Measurements from ENCODE around the gene LRCH4. TPM values are rescaled to one million over a fixed set of nuclear protein-coding genes. Genes with fewer than 3 reads are reported as not detected.
"Not testable (repeated sequence)": the region's sequence is repeated elsewhere in the genome, so short reads cannot be mapped to it uniquely, and the experiment has no call there.

The LRCH4 gene
- total RNA-seq, 1 donor from 2014 or later, result 10.6 TPM

DNA sequence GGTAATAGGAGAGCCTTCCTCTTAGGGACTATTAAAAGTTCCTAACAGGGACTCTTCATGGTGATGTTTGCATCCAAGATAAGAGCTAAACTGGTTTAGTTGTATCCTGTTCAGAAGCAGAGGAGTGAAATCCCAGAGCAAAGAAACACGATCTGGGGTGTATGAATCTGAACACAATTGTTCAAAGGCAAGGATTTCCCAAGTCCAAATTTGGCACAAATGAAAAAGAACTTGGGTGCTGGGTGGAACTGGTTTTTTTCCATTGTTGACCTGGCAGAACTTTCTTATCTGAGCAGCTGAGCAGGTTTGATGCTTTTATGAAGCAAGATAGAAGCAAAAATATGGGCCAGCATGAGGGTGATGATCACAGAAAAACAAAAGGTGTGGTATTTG, 41.0 kb downstream of the LRCH4 start:
- no peak for DNase-seq (ENCODE audit: low read depth)

DNA sequence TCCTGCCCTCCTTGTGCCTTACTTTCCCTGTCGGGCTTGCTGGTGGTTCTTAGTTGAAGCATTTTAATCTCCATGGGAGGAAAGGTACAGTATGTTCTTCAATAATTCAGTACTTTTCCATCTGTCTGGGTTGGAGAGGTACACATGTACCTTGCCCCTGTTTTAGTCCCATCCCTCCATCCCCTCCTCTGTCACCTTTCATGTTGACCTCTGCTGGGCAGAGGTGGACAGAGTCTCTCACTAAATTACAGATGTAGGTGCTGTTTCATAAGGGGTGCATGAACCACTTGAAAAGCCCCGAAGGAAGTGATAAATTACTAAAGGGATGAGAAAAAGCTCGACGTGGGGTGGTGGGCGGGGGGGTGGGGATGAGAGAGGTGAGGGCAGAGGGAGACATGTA, 41.5 kb downstream of the LRCH4 start:
- no peak for DNase-seq (ENCODE audit: low read depth)

DNA sequence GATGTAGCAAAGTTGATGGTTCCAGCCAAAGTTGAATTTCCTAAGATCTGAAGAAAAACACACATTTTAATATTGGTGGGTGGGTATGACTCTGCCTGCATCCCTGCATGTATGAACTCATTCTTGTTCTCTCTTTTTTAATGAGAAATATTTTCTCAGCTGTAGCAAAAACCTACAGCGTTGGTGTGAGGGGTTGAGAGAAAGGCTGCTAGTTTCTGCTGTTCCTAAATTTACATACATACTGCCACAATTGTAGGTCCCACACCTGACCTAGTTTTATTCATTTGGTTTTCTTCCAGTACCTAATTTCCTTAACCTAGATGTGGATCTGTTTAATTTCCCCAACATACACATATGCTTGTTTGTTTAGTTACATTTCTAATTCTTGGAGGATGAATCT, 42.3 kb downstream of the LRCH4 start:
- no peak for DNase-seq (ENCODE audit: low read depth)

DNA sequence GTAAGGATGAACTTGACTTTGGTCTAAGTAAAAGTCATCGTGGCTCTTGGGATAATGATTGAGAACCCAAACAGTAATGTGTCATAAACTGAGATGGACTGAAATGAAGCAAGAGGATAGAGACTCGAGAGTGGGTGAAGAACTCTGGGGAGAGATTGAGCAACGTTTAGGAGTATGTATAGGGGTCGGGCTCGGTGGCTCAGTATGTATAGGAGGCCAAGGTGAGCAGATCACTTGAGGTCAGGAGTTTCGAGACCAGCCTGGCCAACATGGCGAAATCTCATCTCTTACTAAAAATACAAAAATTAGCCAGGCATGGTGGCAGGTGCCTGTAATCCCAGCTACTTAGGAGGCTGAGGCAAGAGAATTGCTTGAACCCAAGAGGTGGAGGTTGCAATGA, 44.6 kb downstream of the LRCH4 start:
- DNase-seq (ENCODE audit: low read depth), result not testable (repeated sequence)

DNA sequence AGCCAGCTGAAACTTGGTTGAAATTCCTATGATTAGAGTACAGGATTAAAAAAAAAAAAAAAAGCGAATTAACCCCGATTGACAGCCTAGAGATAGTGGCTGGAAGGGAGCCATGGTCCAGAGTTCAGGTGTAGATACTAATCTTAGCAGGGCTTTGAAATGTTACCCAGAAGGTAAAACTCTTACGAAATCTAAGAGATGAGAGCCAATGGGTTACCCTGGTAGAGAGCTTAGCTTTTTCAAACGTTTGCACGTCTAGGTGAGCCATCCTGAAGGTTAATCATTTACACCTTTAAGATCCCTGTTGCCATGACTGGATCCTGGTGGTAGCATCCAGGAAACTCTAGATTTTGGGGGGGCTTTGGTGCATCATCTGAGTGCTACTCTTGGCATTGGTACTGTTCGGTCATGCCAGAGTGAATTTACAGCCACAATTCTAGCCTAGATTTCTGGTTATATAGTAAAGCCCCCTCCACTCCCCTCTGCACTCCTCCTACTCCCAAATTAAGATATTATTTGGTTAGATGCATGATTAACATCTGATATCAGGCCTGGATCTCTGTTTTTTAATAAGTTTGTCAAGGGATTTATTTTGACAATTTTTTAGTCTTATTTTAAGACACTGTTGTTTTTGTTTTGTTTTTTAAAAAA, 45.7 kb downstream of the LRCH4 start:
- peak; percentile 75 for DNase-seq (ENCODE audit: low read depth)

DNA sequence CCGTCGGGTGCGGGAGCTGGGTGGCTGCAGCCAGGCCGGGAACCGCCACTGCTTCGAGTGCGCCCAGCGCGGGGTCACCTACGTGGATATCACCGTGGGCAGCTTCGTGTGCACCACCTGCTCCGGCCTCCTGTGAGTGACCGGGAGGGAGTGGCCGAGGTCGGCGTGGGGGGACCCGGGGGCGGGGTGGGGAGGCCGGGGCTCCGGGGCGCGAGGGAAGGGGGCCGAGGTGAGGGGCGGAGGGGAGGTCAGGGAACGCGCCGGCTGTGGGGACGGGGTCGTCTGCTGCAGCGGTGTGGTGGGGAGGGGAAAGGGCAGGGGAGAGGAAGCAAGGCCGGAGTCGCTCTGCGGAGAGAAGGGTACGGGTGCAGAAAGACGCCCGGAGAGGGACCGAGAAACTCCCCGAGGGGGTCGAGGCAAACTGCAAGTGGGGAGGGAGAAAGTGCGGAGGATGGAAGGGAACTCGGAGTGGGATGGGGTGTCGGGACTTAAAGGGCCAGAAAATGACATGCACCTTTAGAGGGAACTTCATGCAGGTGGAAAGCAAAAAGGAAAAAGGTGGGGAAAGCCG, 46.4 kb downstream of the LRCH4 start:
- no peak for DNase-seq (ENCODE audit: low read depth)

DNA sequence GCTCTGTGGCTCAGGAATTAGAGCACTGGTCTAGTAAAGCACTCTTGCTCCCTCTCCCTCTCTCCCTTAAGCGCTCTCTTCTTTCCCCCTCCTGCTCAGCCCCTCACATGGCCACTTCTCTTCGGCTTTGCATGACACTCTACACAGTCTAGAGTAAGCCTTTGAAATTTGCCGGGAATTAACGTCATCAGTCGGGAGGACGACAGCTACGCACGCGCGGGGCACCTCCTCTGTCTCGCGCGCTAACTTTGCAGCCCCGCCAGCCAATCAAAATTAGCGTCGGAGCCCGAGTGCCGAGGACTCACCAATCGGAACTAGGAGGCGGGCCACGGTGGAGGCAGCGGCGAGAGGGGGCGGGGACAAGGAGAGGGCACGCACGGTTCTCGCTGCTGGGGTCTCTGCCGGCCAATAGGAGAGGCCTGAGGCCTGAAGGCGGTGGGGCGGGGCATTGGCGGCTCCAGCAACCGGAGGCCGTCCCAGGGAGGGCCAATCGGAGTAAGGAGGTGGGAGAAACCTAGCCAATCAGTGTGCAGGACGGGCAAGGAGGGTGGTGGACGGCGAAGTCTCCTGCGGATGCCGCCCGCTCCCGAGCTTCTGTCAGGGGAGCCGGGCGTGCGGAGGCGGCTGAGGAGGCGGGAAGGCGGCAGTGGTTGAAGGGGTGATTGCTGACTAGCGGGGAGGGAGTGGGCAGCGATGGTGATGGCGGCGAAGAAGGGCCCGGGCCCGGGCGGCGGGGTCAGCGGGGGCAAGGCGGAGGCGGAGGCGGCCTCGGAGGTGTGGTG, 47.1 kb downstream of the LRCH4 start, which contains the start of gene AGFG2:
Gene AGFG2 (plus strand): TSS at position 550 of the 782 bp plus-strand sequence. CDS start 144 bp downstream, at position 694.
- DNase-seq (ENCODE audit: low read depth), result peak; percentile 96

DNA sequence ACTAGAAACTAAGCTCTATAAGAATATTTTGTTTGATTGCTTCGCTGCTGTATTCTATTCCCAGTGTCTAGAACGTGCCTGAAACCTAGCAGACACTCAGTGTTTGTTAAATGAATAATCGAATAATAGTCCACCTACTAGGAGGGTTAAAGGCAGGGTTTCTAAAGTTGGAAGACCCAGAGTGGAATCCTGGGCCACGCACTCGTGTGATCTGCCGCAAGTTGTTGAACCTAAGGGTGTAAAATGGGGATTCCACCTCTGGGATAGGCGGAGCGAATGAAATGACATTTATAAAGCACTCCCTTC, 47.6 kb downstream of the LRCH4 start:
- no peak for DNase-seq (ENCODE audit: low read depth)

DNA sequence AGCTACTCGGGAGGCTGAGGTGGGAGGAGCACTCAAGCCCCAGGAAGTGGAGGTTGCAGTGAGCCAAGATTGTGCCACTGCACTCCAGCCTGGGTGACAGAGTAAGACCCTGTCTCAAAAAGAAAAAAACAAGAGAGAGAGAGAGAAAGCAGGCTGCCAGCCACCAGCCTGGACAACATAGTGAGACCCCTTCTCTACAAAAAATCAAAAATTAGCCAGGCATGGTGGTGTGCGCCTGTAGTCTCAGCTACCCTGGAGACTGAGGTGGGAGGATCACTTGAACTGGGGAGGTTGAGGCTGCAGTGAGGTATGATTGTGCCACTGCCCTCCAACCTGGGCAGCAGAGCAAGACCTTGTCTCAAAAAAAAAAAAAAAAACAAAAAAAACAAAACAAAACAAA, 49.2 kb downstream of the LRCH4 start:
- DNase-seq (ENCODE audit: low read depth), result not testable (repeated sequence)

DNA sequence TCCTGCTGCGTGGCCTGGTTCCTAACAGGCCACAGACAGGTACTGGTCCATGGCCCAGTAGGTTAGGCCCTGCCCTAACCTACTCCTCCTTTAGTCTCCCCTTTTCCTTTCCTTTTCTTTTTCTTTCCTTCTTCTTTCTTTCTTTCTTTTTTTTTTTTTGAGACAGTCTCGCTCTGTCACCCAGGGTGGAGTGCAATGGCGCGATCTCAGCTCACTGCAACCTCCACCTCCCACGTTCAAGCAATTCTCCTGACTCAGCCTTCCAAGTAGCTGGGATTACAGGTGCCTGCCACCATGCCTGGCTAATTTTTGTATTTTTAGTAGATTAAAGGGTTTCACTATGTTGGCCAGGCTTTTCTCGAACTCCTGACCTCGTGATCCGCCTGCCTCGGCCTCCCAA, 49.9 kb downstream of the LRCH4 start:
- not testable (repeated sequence) for DNase-seq (ENCODE audit: low read depth)

DNA sequence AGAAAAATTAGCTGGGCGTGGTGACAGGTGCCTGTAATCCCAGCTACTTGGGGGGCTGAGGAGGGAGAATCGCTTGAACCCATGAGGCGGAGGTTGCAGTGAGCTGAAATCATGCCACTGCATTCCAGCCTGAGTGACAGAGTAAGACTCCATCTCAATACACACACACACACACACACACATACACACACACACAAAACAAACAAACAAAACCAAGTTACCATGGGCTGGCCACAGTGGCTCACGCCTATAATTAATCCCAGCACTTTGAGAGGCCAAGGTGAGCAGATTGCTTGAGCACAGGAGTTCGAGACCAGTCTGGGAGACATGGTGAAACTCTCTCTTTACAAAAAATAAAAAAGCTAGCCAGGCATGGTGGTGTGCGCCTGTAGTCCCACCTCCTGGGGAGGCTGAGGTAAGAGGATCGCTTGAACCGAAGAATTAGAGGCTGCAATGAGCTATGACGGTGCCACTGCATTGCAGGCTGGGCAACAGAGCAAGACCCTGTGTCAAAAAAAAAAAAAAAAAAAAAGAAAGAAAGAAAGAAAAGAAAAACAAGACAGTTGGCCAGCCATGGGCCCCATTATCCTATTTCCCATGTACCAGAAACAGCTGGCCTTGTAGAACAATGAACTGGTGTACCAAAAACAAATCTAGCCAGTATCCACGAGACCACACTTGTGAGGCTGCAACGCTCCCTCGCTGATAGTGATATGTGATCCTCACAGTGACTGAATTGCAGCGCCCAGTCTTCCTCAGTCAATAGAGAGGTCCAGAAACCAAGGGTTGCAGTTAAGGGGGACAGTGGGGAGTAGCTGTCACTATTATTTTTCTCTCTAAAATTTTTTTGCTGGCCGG, 53.5 kb downstream of the LRCH4 start:
- DNase-seq (ENCODE audit: low read depth), result no peak

DNA sequence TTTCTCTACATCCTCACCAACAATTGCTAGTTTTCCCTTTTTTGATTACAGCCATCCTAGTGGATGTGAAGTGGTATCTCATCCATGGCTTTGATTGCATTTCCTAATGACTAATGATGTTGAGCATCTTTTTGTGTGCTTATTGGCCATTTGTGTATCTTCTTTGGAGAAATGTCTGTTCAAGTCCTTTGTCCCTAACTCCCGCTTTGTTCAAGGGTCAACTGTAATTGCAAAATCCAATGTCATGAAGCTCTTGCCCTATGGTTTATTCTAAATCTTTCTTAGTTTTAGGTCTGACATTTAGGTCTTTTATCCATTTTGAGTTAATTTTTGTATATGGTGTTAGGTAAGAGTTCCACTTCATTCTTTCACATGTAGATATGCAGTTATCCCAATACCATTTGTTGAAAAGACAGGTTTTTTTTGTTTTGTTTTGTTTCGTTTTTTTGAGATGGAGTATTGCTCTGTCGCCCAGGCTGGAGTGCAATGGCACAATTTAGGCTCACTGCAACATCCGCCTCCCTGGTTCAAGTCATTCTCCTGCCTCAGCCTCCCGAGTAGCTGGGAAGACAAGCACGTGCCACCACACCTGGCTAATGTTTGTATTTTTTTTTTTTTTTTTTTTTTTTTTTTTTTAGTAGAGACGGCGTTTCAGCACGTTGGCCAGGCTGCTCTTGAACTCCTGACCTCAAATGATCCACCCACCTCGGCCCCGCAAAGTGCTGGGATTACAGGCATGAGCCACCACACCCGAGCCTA, 57.6 kb downstream of the LRCH4 start:
- DNase-seq (ENCODE audit: low read depth), result not testable (repeated sequence)

Other genes starting within 250 kb of the LRCH4 start
- gene PILRB, start 228.0 kb downstream of the LRCH4 start, total RNA-seq, result 7.1 and 17.6 TPM in 2 replicates
- 0.35 and 2.0 TPM in 2 replicates for gene PILRA, start 212.6 kb downstream of the LRCH4 start, total RNA-seq
- 0.17 and 2.8 TPM in 2 replicates for gene ZCWPW1, start 157.4 kb downstream of the LRCH4 start, total RNA-seq
- gene MEPCE, start 156.3 kb downstream of the LRCH4 start, total RNA-seq, result 18.2 and 28.2 TPM in 2 replicates
- 13.1 and 29.7 TPM in 2 replicates for gene PPP1R35, start 149.6 kb downstream of the LRCH4 start, total RNA-seq
- not detected in 2 replicates for gene SPACDR, start 121.9 kb downstream of the LRCH4 start, total RNA-seq
- 14.6 and 25.2 TPM in 2 replicates for gene TSC22D4, start 106.9 kb downstream of the LRCH4 start, total RNA-seq
- gene NYAP1, start 102.2 kb downstream of the LRCH4 start, total RNA-seq, result 0.20 TPM in 1 of 2 replicates, not detected in the other
- 4.2 and 8.2 TPM in 2 replicates for gene AGFG2, start 46.9 kb downstream of the LRCH4 start, total RNA-seq
- gene SAP25, start 12.2 kb downstream of the LRCH4 start, total RNA-seq, result not detected in 2 replicates
- 0.35 TPM in 1 of 2 replicates, not detected in the other for gene FBXO24, start 199 bp upstream of the LRCH4 start, total RNA-seq
- 1.9 and 2.3 TPM in 2 replicates for gene PCOLCE, start 16.2 kb upstream of the LRCH4 start, total RNA-seq
- 10.2 and 12.9 TPM in 2 replicates for gene MOSPD3, start 26.4 kb upstream of the LRCH4 start, total RNA-seq
- gene TFR2, start 55.4 kb upstream of the LRCH4 start, total RNA-seq, result 0.35 and 1.0 TPM in 2 replicates
- gene ACTL6B, start 70.3 kb upstream of the LRCH4 start, total RNA-seq, result not detected in 2 replicates
- 120 and 162 TPM in 2 replicates for gene GNB2, start 87.6 kb upstream of the LRCH4 start, total RNA-seq
- 7.3 and 26.1 TPM in 2 replicates for gene GIGYF1, start 108.1 kb upstream of the LRCH4 start, total RNA-seq
- gene POP7, start 120.0 kb upstream of the LRCH4 start, total RNA-seq, result 21.1 and 63.4 TPM in 2 replicates
- not detected in 2 replicates for gene EPO, start 134.3 kb upstream of the LRCH4 start, total RNA-seq
- gene ZAN, start 147.5 kb upstream of the LRCH4 start, total RNA-seq, result not detected in 2 replicates
- 80.9 and 141 TPM in 2 replicates for gene EPHB4, start 241.4 kb upstream of the LRCH4 start, total RNA-seq